Globus pallidus (tissue), 1 donor: ENCODE measurements around the gene PHOSPHO1.

Experiments
- DNase-seq: peaks from one replicate; pipeline ENCODE4 v3.0.0-alpha.2; 2015; ENCODE audit warnings: low spot score

PHOSPHO1 gene

DNA sequence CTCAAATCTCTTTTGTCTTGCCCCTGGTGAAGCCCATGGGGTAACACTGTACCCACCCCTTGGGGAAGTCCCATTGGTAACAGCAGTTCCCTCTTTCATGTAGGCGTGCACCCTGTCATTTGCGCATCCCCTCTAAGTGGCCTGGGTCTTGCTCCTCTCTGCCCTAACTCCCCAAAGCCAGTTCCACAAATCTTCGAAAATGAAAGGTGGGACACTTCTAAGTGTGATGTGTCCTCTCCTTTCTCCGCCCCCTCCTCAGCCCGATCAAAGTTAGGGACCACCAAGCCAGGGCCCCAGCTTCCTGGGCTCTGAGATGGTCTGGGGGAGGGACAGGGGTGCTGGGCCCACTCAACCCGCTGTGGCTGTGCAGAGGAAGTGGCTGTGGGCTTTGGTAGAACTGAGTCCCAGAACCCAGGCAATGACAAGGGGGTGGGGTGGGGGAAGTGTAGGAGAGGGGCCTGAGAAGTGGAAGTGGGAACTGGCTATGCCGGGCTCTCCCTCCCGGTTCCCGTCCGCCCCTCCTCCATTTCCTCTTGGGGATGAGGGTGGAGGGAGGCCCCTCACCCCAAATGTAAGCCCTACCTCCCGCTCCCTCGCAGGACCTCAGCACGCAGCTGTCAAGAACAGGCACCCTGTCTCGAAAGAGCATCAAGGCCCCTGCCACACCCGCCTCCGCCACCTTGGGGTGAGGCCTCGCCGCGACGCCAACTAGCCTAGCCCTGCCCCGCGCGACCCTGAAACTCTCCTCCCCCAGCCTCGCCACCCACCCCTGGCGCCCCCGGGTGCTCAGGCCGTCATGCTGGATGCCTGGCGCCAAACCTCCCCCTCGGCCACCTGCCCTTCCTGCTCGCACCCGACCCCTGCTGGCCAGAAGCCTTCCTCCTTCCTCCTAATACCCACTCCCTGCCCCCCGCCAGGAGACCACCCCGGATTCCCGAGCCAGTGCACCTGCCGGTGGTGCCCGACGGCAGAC is 11.4 kb downstream of the PHOSPHO1 start:
- peak; percentile 35 for DNase-seq

DNA sequence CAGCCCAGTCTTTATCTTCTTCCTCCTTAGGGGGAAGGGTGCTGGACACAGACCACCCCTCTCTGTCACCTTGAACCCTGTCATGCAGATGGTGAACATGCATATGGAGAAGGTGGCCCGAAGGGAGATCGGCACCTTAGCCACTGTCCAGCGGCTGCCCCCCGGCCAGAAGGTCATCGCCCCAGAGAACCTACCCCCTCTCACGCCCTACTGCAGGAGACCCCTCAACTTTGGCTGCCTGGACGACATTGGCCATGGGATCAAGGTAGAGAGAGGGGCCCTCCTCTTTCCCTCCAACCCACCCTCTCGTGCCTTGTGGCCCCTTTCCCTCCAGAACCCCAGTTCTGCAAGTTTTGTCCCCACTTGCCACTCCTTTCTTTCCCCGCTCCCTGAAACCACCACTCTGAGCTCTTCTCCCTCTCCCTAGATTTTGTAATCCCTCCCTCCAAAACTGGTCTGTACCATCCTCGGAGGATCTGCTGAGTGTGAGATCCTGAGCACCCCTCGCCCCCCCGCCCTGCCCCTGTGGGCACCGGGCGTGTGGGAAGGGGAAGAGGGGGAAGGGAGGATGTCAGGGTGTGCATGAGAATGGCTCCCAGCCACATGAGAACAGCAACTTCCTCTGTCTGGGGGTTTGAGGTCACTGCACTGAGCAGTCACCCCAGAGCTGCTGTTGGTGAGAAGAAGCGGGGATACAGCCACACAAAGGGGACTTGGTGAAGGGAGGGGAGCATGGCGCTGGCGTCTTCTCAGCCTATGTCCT is 12.8 kb downstream of the PHOSPHO1 start:
- peak; percentile 66 for DNase-seq

- DNase-seq: peak; percentile 38
Observed at GRCh38 chr17:49216953-49217650, 13.5 kb downstream of the PHOSPHO1 start.

DNA sequence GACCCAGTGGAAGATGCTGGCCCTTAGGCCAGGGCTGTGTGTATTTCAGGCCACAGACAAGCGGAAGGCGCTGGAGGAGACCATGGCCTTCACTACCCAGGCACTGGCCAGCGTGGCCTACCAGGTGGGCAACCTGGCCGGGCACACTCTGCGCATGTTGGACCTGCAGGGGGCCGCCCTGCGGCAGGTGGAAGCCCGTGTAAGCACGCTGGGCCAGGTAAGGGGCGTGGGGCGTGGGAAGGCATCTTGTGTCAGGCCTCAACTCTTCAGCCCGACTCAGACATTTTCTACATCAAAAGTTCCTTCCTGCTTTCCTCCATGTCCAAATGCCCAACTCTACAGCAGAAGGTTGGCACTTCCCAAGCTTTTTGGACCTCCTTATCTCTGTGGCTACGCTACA is 14.1 kb downstream of the PHOSPHO1 start:
- DNase-seq: no peak

DNA sequence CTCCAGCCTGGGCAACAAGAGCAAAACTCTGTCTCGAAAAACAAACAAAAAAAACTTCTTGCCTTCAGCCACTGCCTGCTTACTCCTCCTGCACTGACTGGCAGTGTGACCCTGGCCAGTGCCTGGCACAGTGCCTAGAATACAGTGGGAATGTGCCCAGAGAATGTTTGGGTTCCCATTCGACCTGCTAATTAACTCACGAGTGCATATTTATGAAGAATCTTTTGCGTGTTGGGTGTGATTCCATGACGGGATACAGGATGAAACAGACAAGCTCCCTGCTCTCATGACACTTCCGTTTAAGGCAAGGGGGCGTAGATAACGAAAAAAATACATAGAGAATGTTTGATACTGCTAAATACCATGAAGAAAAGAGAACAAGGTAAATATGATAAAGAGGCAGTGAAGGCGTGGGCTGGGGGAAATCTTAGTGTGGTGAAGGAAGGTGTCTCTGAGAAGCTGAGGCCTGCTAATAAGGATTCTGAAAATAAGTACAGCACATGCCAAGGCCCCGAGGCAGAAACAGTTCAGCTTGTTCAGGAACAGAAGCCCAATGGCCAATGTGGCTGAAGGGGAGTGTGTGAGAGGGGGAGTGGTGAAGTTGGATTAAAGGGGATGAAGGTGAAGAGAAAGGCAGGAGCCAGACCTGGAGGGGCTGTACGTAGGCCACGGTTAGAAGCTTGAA is 15.8 kb downstream of the PHOSPHO1 start:
- DNase-seq: no peak

DNA sequence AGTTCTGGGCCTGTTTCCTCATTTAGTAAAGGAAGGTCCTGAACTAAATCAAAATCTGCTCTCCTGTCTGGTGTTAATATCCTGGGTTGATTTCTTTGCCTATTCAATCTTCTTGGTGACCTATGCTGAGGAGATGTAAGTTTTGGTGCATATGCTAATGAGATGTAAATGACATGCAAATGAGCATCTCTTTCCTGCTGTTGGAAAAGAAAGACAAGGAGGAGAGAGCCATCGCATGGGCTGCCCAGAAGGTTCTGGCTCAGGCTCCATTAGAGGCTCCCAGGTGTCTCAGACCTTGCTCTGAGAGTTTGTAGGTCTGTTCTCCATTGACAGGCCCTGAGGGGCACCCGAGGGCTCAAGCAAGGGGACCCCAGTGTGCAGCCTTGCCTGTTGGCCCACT is 16.7 kb downstream of the PHOSPHO1 start:
- no peak for DNase-seq

- DNase-seq: no peak
Observed at GRCh38 chr17:49213399-49213798, 17.2 kb downstream of the PHOSPHO1 start.

- DNase-seq: peak; percentile 48
Observed at GRCh38 chr17:49210158-49211029, 20.2 kb downstream of the PHOSPHO1 start, which contains the start of the genes ABI3 and GNGT2. TSS of gene ABI3 (plus strand) at chr17:49210707. CDS start at chr17:49210725, 18 bp downstream. TSS of gene GNGT2 (minus strand) at chr17:49210574. CDS start at chr17:49207422, 3,152 bp downstream.

DNA sequence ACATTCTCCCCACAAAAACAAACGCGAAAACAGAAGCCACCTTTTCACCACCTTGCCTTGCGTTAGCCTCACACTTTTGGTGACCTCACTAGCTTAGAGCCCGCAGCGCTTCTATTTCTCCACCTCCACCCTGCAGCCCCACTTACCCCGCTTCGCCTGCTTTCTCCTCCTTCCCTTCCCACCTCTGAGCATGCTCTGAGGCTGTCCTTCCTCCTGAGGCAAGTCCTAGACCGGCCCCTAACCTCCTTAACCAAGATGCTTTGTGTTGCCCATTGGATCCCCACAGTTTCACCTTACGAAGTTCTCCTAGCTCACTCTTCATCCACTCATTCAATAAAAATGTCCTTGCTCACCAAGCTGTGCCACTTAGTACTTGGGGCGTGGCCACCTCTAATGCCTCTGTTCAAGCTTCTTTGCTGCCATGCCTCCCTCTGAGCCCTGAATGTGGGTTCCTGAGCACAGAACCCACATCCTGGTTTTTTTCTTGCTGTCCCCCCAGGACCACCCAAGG is 21.5 kb downstream of the PHOSPHO1 start:
- no peak for DNase-seq

GRCh38 chr17:49204516-49204915 is 26.1 kb downstream of the PHOSPHO1 start:
- DNase-seq: no peak

- DNase-seq: no peak
Observed at GRCh38 chr17:49203796-49204195, 26.8 kb downstream of the PHOSPHO1 start.

DNA sequence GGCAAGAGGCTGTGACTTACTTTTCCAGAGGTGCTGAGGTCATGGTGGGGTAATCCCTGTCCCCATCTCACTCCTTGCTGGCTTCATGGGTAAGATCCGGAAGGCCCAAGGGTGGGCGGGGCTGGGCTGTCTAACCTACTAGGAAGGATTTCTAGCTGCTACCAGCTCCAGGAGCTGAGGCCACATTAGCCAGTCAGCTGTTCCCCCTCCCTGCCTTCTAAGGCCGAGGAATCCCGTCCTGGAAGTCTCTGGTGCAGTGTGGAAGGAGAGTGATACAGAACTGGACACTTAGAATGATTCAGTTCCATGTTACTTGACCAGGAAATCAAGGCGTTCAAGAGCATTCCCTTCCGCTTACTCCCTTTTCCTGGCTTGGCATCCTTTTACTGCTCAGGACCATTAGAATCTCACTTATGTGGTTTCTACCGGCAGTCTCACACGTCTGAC is 29.1 kb downstream of the PHOSPHO1 start:
- DNase-seq: no peak

DNA sequence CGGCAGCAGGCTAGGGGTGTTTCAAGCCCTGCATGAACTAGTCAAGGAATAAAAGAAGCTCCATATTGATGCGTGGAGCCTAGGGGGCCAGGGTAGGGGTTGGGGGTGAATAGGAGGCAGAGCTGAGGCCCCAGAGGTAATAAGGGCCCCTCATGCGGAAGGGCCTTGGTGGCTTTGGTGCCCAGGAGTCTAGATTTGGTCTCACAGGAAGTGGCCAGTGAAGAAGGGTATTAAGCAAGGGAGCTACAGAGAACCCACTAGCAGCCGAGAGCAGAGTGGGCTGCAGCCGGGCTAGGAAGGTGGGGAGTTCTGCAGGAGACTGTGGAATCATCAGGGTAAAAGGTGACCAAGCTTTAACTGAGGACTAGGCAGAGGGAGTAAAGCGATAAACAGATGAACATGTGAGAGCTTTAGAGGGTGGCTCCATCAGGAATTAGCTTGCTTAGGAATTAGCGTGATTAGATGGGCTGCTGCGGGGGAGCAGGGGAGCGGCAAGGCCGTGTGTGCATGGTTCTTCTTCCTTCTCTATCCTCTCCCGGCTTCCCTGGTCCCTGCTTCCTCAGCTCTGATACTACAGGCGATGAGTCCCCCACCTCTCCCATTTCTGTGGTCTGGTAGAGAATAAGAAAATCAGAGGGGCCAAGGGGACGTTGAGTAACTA is 30.0 kb downstream of the PHOSPHO1 start:
- no peak for DNase-seq

DNA sequence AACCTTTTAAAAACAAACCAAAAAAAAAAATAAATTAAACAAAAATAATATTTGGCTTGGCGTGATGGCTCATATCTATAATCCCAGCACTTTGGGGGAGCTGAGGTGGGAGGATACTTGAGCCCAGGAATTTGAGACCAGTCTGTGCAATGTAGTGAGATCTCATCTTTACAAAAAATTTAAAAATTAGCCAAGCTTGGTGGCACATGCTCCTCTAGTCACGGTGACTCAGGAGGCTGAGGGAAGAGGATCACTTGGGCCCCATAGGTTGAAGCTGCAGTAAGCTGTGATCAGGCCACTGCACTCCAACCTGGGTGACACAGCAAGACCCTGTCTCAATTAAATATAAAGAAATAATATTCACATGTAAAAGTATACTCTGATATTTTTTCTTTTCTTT is 32.4 kb downstream of the PHOSPHO1 start:
- DNase-seq: no peak

GRCh38 chr17:49197346-49197998 is 33.1 kb downstream of the PHOSPHO1 start:
- DNase-seq: no peak

DNA sequence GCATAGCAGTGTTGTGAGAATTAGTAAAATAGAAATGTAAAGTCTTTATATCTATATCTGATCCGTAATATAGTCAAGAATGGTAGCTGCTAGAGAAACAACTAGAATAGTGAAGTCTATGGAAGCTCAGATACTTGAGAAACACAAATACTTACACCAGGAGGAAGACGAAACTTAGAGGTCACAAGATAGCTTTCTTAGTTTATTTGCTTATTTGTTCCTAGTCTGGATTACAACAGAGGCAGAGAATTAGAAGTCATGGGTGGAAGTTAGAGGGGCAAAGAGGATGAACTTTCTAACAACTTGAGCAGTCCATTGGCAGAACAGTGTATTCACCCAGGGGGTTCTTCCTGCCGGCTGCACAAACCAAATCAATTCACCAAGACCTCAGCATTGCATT is 34.1 kb downstream of the PHOSPHO1 start:
- DNase-seq: no peak

DNA sequence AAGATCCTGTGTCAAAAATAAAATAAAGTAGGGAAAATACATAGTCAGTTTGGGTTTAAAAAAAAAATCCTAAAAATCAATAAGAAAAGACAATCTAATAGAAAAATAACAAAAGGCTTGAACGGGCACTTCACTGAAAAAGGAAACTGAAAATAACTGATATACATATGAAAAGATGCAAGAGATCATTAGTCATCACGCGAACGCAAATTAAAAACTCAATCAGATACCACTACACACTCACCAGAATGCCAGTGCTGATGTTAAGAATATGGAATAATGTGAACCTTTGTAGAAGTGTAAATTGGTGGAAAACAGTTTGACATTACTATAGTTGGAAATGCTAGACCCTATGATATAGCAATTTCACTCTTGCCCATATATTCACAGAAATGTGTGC is 34.8 kb downstream of the PHOSPHO1 start:
- no peak for DNase-seq

- no peak for DNase-seq
Observed at GRCh38 chr17:49194297-49194607, 36.3 kb downstream of the PHOSPHO1 start.
